Fibroblast of the aortic adventitia (primary cell): ENCODE data around the gene MAPK8IP3. TPM values are rescaled to one million over a fixed set of nuclear protein-coding genes. Genes with fewer than 3 reads are reported as not detected.

Experiments used
- DNase-seq: peaks from one replicate; pipeline ENCODE4 v3.0.0-alpha.2; 2010; ENCODE audit warnings: low read depth
- H3K4me3 ChIP-seq: 2 replicates; pipeline ENCODE4 v1.5.1; 2011; ENCODE audit warnings: low read depth, mild to moderate bottlenecking, control low read depth, low read length, moderate library complexity
- total RNA-seq: library from RNA; depleted of rRNA; stranded (reverse); fragments of >200 nt; gene quantifications from 2 replicates; pipeline ENCODE4 v1.2.3, GENCODE V29; 2012; ENCODE audit warnings: low replicate concordance
- TF ChIP-seq, protein P1 (sequence below): IDR thresholded peaks from 2 replicates; pipeline ENCODE4 v1.5.1; 2011; ENCODE audit warnings: mild to moderate bottlenecking, low read length, control low read depth, inconsistent platforms; ENCODE audit not compliant: insufficient read depth

Gene MAPK8IP3, protein sequence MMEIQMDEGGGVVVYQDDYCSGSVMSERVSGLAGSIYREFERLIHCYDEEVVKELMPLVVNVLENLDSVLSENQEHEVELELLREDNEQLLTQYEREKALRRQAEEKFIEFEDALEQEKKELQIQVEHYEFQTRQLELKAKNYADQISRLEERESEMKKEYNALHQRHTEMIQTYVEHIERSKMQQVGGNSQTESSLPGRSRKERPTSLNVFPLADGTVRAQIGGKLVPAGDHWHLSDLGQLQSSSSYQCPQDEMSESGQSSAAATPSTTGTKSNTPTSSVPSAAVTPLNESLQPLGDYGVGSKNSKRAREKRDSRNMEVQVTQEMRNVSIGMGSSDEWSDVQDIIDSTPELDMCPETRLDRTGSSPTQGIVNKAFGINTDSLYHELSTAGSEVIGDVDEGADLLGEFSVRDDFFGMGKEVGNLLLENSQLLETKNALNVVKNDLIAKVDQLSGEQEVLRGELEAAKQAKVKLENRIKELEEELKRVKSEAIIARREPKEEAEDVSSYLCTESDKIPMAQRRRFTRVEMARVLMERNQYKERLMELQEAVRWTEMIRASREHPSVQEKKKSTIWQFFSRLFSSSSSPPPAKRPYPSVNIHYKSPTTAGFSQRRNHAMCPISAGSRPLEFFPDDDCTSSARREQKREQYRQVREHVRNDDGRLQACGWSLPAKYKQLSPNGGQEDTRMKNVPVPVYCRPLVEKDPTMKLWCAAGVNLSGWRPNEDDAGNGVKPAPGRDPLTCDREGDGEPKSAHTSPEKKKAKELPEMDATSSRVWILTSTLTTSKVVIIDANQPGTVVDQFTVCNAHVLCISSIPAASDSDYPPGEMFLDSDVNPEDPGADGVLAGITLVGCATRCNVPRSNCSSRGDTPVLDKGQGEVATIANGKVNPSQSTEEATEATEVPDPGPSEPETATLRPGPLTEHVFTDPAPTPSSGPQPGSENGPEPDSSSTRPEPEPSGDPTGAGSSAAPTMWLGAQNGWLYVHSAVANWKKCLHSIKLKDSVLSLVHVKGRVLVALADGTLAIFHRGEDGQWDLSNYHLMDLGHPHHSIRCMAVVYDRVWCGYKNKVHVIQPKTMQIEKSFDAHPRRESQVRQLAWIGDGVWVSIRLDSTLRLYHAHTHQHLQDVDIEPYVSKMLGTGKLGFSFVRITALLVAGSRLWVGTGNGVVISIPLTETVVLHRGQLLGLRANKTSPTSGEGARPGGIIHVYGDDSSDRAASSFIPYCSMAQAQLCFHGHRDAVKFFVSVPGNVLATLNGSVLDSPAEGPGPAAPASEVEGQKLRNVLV (N-terminal part only)
- 27.3 and 45.8 TPM in 2 replicates for total RNA-seq

DNA sequence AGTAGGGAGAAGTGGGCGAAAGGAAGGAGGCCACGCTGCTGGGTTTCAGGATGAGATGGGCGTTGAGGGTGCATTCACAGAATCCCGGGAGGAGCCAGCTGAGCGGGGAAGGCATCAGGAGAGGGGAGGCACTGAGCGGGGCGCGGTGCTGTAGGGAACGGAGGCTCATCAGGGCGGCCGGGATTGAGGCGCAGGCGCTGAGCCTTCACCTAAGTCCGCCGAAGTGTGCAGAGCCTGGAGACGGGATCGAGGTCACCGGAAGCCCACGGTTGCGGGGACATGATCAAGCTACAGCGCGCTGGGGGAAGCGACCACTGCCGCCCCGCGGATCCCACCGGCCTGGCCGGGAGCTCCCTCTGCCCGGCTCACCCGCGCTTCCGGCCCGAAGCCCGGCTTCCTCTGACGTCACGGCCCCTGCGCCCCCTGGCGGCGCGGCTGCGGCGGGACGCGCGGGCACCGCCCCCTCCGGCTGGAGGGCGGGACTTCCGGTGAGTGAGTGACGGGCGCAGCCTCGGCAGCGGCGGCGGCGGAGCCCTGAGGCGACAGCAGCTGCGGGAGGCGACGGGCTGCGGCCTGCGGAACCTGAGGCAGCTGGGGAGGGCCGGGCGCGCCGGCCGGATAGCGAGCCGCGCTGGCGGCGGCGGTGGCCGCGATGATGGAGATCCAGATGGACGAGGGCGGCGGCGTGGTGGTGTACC, at the start of gene MAPK8IP3:
Gene MAPK8IP3 (plus strand): TSS at position 508 of the 698 bp plus-strand sequence. CDS start 145 bp downstream, at position 653.
- DNase-seq = peak; percentile 82
- TF ChIP-seq, protein P1, sequence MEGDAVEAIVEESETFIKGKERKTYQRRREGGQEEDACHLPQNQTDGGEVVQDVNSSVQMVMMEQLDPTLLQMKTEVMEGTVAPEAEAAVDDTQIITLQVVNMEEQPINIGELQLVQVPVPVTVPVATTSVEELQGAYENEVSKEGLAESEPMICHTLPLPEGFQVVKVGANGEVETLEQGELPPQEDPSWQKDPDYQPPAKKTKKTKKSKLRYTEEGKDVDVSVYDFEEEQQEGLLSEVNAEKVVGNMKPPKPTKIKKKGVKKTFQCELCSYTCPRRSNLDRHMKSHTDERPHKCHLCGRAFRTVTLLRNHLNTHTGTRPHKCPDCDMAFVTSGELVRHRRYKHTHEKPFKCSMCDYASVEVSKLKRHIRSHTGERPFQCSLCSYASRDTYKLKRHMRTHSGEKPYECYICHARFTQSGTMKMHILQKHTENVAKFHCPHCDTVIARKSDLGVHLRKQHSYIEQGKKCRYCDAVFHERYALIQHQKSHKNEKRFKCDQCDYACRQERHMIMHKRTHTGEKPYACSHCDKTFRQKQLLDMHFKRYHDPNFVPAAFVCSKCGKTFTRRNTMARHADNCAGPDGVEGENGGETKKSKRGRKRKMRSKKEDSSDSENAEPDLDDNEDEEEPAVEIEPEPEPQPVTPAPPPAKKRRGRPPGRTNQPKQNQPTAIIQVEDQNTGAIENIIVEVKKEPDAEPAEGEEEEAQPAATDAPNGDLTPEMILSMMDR = peak; percentile 57

DNA sequence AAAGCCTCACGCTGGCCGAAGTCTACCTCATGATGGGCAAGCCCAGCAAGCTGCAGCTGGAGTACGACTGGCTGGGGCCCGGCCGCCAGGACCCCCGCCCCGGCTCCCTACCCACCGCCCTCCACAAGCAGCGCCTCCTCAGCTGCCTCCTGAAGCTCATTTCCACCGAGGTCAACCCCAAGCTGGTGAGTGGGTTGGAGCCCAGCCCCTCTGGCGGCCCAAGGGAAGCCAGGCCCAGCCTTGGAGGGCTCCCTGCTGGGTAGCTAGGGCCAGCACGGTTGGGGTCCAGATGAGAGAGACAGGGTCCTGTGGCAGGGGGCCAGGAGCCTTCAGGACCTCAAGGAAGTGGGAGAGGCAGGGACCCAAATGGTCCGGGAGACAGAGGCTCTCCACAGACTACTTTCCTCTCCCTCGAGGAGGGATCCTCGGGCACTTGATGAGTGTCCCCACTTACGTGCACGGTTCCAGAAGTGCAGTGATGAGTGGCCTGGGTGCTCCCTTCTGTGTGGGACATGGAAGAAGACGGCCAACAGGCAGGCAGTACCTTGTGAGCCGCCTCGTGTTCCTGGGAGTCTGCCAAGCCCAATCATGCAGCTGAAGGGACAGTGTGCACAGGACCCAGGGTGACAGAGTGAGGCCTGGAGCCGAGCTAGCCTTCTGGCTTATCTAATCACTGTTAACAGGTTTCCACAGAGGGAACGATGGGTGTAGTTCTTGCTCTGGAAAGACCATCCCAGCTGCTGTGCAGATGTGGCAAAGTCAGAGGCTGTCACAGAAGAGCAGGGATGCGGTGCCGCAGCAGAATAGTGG, 49.0 kb upstream of the MAPK8IP3 start:
- TF ChIP-seq, protein P1 = no peak
- no peak for DNase-seq
- H3K4me3 ChIP-seq = no peak overlapping the region

More for the DNA sequence above, at the start of gene MAPK8IP3:
- H3K4me3 ChIP-seq = peak within 1 kb of the TSS; percentile 98

DNA sequence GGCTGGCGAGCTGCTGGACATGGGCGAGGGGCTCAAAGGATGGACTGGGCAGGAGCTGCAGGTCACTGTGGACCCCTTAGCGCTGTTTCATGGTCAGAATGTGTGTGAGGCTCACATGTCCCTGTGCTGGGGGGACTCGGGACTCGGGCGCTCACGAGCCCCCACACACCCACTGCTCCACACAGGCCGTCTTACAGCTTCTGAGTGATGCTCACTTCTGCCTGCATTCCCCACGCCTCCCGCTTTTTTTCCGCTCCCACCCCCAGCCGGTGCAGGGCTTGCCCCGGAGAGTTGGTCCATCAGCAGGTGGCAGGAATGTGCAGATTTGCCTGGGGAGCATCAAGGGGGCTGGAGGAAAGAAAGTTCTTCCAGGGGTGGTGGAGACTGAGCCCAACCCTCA, 48.2 kb upstream of the MAPK8IP3 start:
- DNase-seq = no peak
- TF ChIP-seq, protein P1 = no peak
- H3K4me3 ChIP-seq = no peak overlapping the region

DNA sequence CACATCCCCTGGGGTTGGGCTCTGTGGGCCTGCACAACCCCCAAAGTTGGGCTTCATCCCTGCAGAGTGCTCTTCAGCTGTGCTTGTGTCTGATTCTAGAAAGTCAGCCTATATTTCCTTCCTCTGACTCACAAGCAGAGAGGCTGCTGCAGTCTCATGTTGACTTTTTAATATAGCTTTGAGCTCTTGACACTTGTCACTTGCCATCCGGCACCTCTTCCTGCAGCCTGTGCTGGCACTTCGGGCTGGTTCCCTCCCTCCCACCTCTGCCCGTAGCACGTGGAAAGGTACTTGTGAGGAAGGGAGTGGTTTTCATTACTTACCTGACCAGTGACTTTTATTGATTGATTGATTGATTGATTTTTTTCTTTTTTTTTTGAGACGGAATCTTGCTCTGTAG, 47.0 kb upstream of the MAPK8IP3 start:
- TF ChIP-seq, protein P1 = no peak
- DNase-seq = no peak
- no peak overlapping the region for H3K4me3 ChIP-seq

DNA sequence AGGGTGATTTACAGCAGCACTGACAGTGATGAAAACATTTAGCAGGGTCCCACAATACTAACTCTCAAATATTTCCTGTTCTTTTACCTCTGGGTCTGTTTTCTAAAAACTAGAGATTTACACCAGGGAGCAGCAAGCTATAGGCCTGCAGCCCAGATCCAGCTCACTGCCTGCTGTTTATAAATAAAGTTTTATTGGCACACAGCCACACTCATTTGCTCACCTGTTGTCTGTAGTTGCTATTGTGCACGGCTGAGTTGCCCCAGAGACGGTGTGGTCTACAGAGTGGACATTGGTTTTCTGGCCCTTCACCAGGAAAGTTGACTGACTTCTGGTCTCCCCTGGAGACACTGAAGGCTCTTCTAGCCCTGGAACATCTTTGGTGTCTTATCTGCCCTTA, 44.2 kb upstream of the MAPK8IP3 start:
- TF ChIP-seq, protein P1 = no peak
- no peak for DNase-seq
- no peak overlapping the region for H3K4me3 ChIP-seq
